HL-60 (cell line): ENCODE results near the gene CHAD.

Experiments used
- DNase-seq, 2 experiments: peaks; one replicate each; pipeline ENCODE4 v3.0.0-alpha.2; 2010 to 2020; ENCODE audit warnings: low read depth in 1 of 2, low spot score in 1 of 2
- H3K27ac ChIP-seq: fragments of 250-450 bp; sonication (Bioruptor Pico); replicated peaks from 2 replicates; pipeline ENCODE4 v1.5.1; 2020; ENCODE audit warnings: mild to moderate bottlenecking, moderate library complexity
- H3K27me3 ChIP-seq: fragments of 250-450 bp; sonication (Bioruptor Pico); 2 replicates; pipeline ENCODE4 v1.5.1; 2021; ENCODE audit warnings: mild to moderate bottlenecking, moderate library complexity; ENCODE audit not compliant: insufficient read depth, poor library complexity, severe bottlenecking
- H3K4me3 ChIP-seq: replicated peaks from 2 replicates; pipeline ENCODE4 v1.5.1; 2011; ENCODE audit warnings: mild to moderate bottlenecking, control low read depth, low read length; ENCODE audit not compliant: insufficient read depth
- GABPA ChIP-seq: IDR thresholded peaks from 2 replicates; pipeline ENCODE4 v1.6.1; 2012; ENCODE audit warnings: low read depth
- POLR2AphosphoS5 ChIP-seq: IDR thresholded peaks from 2 replicates; pipeline ENCODE4 v1.6.1; 2012; ENCODE audit warnings: low read depth
- REST ChIP-seq: IDR thresholded peaks from 2 replicates; pipeline ENCODE4 v1.6.1; 2012; ENCODE audit warnings: low read depth; ENCODE audit not compliant: insufficient replicate concordance
- SPI1 ChIP-seq: IDR thresholded peaks from 2 replicates; pipeline ENCODE4 v1.6.1; 2012; ENCODE audit warnings: low read depth, mild to moderate bottlenecking, borderline replicate concordance
- TF ChIP-seq, protein P1 (sequence below): IDR thresholded peaks from one replicate; pipeline ENCODE4 v1.5.1; 2011; ENCODE audit warnings: low read length, control low read depth, inconsistent platforms; ENCODE audit not compliant: insufficient read depth

CHAD gene

GRCh38 chr17:50461550-50462132 lies 7.0 kb downstream of the CHAD start:
- Histone ChIP-seq H3K27me3 (no peaks in the 10 kb centered on the region), H3K4me3 (no peak overlapping the region), H3K27ac (no peak overlapping the region)
- DNase-seq = no peak
- TF ChIP-seq SPI1 = no peak
- no peak for TF ChIP-seq REST
- no peak for TF ChIP-seq POLR2AphosphoS5
- TF ChIP-seq, protein P1, sequence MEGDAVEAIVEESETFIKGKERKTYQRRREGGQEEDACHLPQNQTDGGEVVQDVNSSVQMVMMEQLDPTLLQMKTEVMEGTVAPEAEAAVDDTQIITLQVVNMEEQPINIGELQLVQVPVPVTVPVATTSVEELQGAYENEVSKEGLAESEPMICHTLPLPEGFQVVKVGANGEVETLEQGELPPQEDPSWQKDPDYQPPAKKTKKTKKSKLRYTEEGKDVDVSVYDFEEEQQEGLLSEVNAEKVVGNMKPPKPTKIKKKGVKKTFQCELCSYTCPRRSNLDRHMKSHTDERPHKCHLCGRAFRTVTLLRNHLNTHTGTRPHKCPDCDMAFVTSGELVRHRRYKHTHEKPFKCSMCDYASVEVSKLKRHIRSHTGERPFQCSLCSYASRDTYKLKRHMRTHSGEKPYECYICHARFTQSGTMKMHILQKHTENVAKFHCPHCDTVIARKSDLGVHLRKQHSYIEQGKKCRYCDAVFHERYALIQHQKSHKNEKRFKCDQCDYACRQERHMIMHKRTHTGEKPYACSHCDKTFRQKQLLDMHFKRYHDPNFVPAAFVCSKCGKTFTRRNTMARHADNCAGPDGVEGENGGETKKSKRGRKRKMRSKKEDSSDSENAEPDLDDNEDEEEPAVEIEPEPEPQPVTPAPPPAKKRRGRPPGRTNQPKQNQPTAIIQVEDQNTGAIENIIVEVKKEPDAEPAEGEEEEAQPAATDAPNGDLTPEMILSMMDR = no peak
- no peak for TF ChIP-seq GABPA

DNA sequence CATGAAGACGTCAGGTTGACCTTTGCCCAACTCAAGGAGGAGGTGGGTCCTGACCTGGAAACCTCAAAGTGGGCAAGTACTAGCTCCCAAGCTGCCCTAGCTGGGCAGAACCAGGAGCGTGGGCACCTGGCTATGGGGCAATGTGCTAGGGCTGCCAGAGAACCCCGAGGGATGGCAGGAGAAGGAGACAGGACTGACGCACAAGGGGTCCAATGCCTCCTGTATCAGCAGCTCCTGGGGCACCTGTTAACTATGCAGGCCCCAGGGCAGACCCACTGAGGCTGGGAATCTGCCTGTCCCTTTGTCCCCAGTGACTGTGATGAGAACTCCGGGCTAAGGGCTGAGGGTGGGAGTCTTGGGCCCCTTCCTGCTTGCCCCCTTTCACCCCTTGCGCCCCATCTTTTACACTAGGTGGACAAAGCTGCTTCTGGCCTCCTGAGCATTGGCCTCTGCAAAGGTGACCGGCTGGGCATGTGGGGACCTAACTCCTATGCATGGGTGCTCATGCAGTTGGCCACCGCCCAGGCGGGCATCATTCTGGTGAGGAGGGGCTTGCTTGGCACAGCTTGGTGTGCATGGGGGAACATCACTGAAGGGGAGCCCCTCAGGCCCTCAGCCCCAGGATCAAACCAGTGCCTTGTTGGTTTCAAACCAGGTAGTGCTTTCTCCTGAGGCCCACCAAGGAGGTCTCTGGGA lies 7.7 kb downstream of the CHAD start:
- no peak overlapping the region for H3K27ac ChIP-seq
- H3K27me3 ChIP-seq = no peaks in the 10 kb centered on the region
- no peak for TF ChIP-seq GABPA
- TF ChIP-seq, protein P1 = no peak
- TF ChIP-seq REST = no peak
- no peak overlapping the region for H3K4me3 ChIP-seq
- DNase-seq = no peak

DNA sequence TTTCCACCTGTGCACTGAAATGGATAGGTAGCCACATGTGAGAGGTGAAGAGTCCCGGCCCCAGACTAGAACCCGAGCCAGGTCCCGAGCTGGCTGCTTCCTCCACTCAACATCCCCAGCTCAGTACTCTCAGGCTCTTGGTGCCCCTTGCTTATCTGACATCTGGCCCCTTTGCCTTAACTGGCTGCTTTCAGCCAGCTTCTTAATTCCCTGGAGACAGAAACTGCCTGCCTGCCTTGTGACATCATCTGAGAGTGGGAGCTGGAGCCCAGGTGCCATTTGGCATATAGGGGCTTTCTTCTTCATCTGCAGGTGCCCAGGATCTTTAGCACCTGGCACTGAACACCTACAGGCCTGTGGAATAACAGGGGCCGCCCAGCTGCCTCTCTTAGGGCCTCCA lies 8.9 kb downstream of the CHAD start:
- TF ChIP-seq REST = no peak
- no peak for TF ChIP-seq SPI1
- DNase-seq = no peak
- no peaks in the 10 kb centered on the region for H3K27me3 ChIP-seq
- H3K27ac ChIP-seq = no peak overlapping the region
- H3K4me3 ChIP-seq = no peak overlapping the region
